HepG2 (cell line): Measurements from ENCODE around the gene C6orf136. TPM values are rescaled to one million over a fixed set of nuclear protein-coding genes. Genes with fewer than 3 reads are reported as not detected.
A peak's percentile ranks its signal among the peaks of the same experiment; 100 is the strongest.

Source experiments
- ARNT2 ChIP-seq: sonication (generic); formaldehyde crosslinking; IDR thresholded peaks from 2 replicates; pipeline ENCODE4 v1.8.0; 2022; ENCODE audit warnings: mild to moderate bottlenecking, low read depth, missing genetic modification reagents, moderate library complexity
- HNF4G ChIP-seq, 2 experiments: sonication (generic) in 1 of 2; formaldehyde crosslinking in 1 of 2; IDR thresholded peaks; 2 replicates each; pipeline versions ENCODE4 v1.4.0 to v1.6.1; 2011 to 2020; ENCODE audit warnings: borderline replicate concordance in 2 of 2, low read depth in 2 of 2, mild to moderate bottlenecking in 2 of 2, low read length in 1 of 2, missing genetic modification reagents in 1 of 2, moderate library complexity in 1 of 2
- KLF6 ChIP-seq: IDR thresholded peaks from 2 replicates; pipeline ENCODE4 v1.8.0; 2016; ENCODE audit warnings: missing biosample characterization, missing genetic modification reagents
- NCOR1 ChIP-seq: fragments of 200-600 bp; sonication (generic); IDR thresholded peaks from 2 replicates; pipeline ENCODE4 v1.7.0; 2017; ENCODE audit warnings: antibody characterized with exemption, low read length, borderline replicate concordance
- PHF8 ChIP-seq: sonication (generic); formaldehyde crosslinking; IDR thresholded peaks from 2 replicates; pipeline ENCODE4 v1.5.0; 2020; ENCODE audit warnings: missing genetic modification reagents
- RBFOX2 ChIP-seq: fragments of 200-400 bp; formaldehyde crosslinking; IDR thresholded peaks from 2 replicates; pipeline ENCODE4 v1.6.1; 2017; ENCODE audit warnings: low read depth, mild to moderate bottlenecking, low read length
- RFX1 ChIP-seq: fragments of 450-650 bp; IDR thresholded peaks from 2 replicates; pipeline ENCODE4 v1.6.1; 2017
- SAFB2 ChIP-seq: sonication (generic); formaldehyde crosslinking; IDR thresholded peaks from 2 replicates; pipeline ENCODE4 v1.5.1; 2020; ENCODE audit warnings: missing genetic modification reagents, low read depth, mild to moderate bottlenecking, borderline replicate concordance
- SOX6 ChIP-seq, 2 experiments: fragments of 450-650 bp in 1 of 2; sonication (generic) in 1 of 2; formaldehyde crosslinking in 1 of 2; IDR thresholded peaks; 2 replicates each; pipeline versions ENCODE4 v1.4.0 to v1.6.1; 2017 to 2020; ENCODE audit warnings: antibody characterized with exemption in 1 of 2, mild to moderate bottlenecking in 1 of 2, missing genetic modification reagents in 1 of 2
- SP5 ChIP-seq: IDR thresholded peaks from 2 replicates; pipeline ENCODE4 v1.6.1; 2016; ENCODE audit warnings: low read depth, borderline replicate concordance
- TBP ChIP-seq: sonication (generic); formaldehyde crosslinking; IDR thresholded peaks from 2 replicates; pipeline ENCODE4 v1.5.0; 2020; ENCODE audit warnings: missing genetic modification reagents
- TBX2 ChIP-seq: sonication (generic); formaldehyde crosslinking; IDR thresholded peaks from 2 replicates; pipeline ENCODE4 v1.5.0; 2020; ENCODE audit warnings: missing genetic modification reagents, mild to moderate bottlenecking, borderline replicate concordance
- U2AF2 ChIP-seq: fragments of 200-400 bp; formaldehyde crosslinking; IDR thresholded peaks from 2 replicates; pipeline ENCODE4 v1.6.1; 2017; ENCODE audit warnings: low read depth, mild to moderate bottlenecking, low read length
- ZNF263 ChIP-seq: sonication (generic); formaldehyde crosslinking; IDR thresholded peaks from 2 replicates; pipeline ENCODE4 v1.4.0; 2020; ENCODE audit warnings: missing genetic modification reagents
- ZNF329 ChIP-seq: sonication (generic); formaldehyde crosslinking; IDR thresholded peaks from 2 replicates; pipeline ENCODE4 v1.9.0; 2021; ENCODE audit warnings: low read depth, mild to moderate bottlenecking, missing genetic modification reagents
- ZNF33A ChIP-seq: sonication (generic); formaldehyde crosslinking; IDR thresholded peaks from 2 replicates; pipeline ENCODE4 v1.5.1; 2020; ENCODE audit warnings: missing genetic modification reagents, mild to moderate bottlenecking, moderate library complexity, borderline replicate concordance
- ZNF607 ChIP-seq: sonication (generic); formaldehyde crosslinking; IDR thresholded peaks from 2 replicates; pipeline ENCODE4 v1.5.1; 2020; ENCODE audit warnings: missing genetic modification reagents, mild to moderate bottlenecking, borderline replicate concordance
- ZNF761 ChIP-seq: sonication (generic); formaldehyde crosslinking; conservative IDR thresholded peaks from 2 replicates; pipeline ENCODE4 v1.4.0; 2020; ENCODE audit warnings: mild to moderate bottlenecking, missing genetic modification reagents
- polyA plus RNA-seq, 8 experiments: library from polyadenylated mRNA; depleted of rRNA in 3 of 8; stranded (reverse) in 7 of 8; unstranded in 1 of 8; fragments of >200 nt; fragmentation: Illumina TruSeq in 4 of 8; extraction: Trizol in 4 of 8; gene quantifications; 2 replicates each; pipeline versions ENCODE4 v1.2.1 to v1.2.3, GENCODE V29; 2011 to 2016; ENCODE audit warnings: low read depth in 4 of 8, missing spikeins in 1 of 8, mixed read lengths in 1 of 8; ENCODE audit not compliant: insufficient read depth in 1 of 8
- total RNA-seq, 5 experiments: library from RNA; depleted of rRNA; stranded (reverse); fragments of >200 nt; fragmentation: Illumina TruSeq; extraction: Trizol; gene quantifications; 2 replicates each; pipeline ENCODE4 v1.2.3, GENCODE V29; 2016; ENCODE audit warnings: low read depth in 1 of 5
- TF ChIP-seq, protein P1 (sequence below): sonication (generic); formaldehyde crosslinking; IDR thresholded peaks from 2 replicates; pipeline ENCODE4 v1.4.0; 2020; ENCODE audit warnings: mild to moderate bottlenecking, missing genetic modification reagents
- TF ChIP-seq, protein P2 (sequence below): sonication (generic); formaldehyde crosslinking; IDR thresholded peaks from 2 replicates; pipeline ENCODE4 v1.4.0; 2020; ENCODE audit warnings: missing genetic modification reagents
- TF ChIP-seq, protein P3 (sequence below): sonication (generic); formaldehyde crosslinking; IDR thresholded peaks from 2 replicates; pipeline ENCODE4 v1.4.0; 2020; ENCODE audit warnings: mild to moderate bottlenecking, missing genetic modification reagents
- TF ChIP-seq, protein P4 (sequence below): sonication (generic); formaldehyde crosslinking; conservative IDR thresholded peaks from 2 replicates; pipeline ENCODE4 v1.4.0; 2020; ENCODE audit warnings: missing genetic modification reagents

C6orf136 gene
- total and polyA plus RNA-seq, 2 of the 13 experiments (the other 11 are each of a cell fraction or from before 2014, with no cell fraction given) = 12.0 to 26.2 TPM

DNA sequence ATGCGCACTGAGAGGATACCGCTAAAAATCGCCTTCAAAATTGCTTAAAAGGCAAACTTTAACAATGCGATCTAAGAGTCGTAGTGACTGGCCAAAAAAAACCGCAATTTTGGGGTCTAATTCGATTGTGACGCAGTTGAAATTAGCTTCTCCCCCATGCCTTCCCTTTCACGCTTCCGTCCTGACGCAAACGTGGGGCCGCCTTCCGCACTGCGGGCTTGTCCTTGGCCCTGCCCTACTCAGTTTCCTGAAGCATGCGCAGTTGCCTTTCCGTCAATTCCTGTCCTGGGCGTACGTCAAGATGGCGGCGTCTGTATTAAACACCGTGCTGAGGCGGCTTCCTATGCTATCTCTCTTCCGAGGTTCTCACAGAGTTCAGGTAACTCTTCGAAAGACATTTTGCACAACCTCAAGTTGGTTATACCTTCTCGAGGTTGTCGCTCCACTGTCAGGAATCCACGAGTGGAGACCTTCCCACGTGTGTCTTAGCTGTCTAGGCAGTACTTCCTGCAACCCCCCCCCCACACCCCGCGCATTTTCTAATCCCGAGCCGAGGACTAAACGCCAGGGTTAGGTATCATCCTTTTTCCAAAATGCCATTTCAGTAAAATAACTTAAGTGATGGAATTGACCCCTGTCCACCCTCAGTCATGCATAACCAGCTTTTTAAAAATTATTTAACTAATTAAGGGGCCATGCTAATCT lies 29.2 kb upstream of the C6orf136 start, which contains the start of gene MRPS18B (continued):
- TF ChIP-seq HNF4G (IDR thresholded peaks at IDR 0.05; ENCODE audit: borderline replicate concordance, low read depth, low read length) (no peak), HNF4G (CRISPR knock-in tag; IDR thresholded peaks at IDR 0.05; ENCODE audit: borderline replicate concordance, low read depth) (0 out of 2 replicates have a peak, but pooled peaks have one; percentile 23), NCOR1 (peak; percentile 43; the same call in 1 of the 2 replicates), SOX6 (IDR thresholded peaks at IDR 0.05) (no peak), SOX6 (CRISPR knock-in tag; IDR thresholded peaks at IDR 0.05) (peak; percentile 75), U2AF2 (no peak), ZNF329 (CRISPR knock-in tag) (no peak), KLF6 (CRISPR knock-in tag) (no peak), RFX1 (no peak), PHF8 (CRISPR knock-in tag) (peak; percentile 82), ZNF263 (CRISPR knock-in tag) (0 out of 2 replicates have a peak, but pooled peaks have one; percentile 51), ZNF607 (0 out of 2 replicates have a peak, but pooled peaks have one; percentile 19), SAFB2 (CRISPR knock-in tag) (peak; percentile 71; the same call in 1 of the 2 replicates), ARNT2 (CRISPR knock-in tag) (peak; percentile 36; the same call in 1 of the 2 replicates), TBP (CRISPR knock-in tag) (no peak), ZNF33A (CRISPR knock-in tag) (no peak), TBX2 (CRISPR knock-in tag) (peak; percentile 78), ZNF761 (CRISPR knock-in tag) (0 out of 2 replicates have a peak, but pooled peaks have one; percentile 19), SP5 (CRISPR knock-in tag) (no peak), RBFOX2 (no peak)
- TF ChIP-seq, protein P1, sequence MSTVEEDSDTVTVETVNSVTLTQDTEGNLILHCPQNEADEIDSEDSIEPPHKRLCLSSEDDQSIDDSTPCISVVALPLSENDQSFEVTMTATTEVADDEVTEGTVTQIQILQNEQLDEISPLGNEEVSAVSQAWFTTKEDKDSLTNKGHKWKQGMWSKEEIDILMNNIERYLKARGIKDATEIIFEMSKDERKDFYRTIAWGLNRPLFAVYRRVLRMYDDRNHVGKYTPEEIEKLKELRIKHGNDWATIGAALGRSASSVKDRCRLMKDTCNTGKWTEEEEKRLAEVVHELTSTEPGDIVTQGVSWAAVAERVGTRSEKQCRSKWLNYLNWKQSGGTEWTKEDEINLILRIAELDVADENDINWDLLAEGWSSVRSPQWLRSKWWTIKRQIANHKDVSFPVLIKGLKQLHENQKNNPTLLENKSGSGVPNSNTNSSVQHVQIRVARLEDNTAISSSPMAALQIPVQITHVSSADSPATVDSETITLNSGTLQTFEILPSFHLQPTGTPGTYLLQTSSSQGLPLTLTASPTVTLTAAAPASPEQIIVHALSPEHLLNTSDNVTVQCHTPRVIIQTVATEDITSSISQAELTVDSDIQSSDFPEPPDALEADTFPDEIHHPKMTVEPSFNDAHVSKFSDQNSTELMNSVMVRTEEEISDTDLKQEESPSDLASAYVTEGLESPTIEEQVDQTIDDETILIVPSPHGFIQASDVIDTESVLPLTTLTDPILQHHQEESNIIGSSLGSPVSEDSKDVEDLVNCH (CRISPR knock-in tag) = no peak
- TF ChIP-seq, protein P2, sequence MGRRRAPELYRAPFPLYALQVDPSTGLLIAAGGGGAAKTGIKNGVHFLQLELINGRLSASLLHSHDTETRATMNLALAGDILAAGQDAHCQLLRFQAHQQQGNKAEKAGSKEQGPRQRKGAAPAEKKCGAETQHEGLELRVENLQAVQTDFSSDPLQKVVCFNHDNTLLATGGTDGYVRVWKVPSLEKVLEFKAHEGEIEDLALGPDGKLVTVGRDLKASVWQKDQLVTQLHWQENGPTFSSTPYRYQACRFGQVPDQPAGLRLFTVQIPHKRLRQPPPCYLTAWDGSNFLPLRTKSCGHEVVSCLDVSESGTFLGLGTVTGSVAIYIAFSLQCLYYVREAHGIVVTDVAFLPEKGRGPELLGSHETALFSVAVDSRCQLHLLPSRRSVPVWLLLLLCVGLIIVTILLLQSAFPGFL (CRISPR knock-in tag) = no peak
- TF ChIP-seq, protein P3, sequence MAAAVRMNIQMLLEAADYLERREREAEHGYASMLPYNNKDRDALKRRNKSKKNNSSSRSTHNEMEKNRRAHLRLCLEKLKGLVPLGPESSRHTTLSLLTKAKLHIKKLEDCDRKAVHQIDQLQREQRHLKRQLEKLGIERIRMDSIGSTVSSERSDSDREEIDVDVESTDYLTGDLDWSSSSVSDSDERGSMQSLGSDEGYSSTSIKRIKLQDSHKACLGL = peak; percentile 96; the same call in 1 of the 2 replicates
- TF ChIP-seq, protein P4, sequence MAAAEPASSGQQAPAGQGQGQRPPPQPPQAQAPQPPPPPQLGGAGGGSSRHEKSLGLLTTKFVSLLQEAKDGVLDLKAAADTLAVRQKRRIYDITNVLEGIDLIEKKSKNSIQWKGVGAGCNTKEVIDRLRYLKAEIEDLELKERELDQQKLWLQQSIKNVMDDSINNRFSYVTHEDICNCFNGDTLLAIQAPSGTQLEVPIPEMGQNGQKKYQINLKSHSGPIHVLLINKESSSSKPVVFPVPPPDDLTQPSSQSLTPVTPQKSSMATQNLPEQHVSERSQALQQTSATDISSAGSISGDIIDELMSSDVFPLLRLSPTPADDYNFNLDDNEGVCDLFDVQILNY (CRISPR knock-in tag) = no peak
